ENCODE results near the gene KCNAB1.
"Not testable (repeated sequence)": the region's sequence is repeated elsewhere in the genome, so short reads cannot be mapped to it uniquely, and the experiment has no call there.

Gene KCNAB1

DNA sequence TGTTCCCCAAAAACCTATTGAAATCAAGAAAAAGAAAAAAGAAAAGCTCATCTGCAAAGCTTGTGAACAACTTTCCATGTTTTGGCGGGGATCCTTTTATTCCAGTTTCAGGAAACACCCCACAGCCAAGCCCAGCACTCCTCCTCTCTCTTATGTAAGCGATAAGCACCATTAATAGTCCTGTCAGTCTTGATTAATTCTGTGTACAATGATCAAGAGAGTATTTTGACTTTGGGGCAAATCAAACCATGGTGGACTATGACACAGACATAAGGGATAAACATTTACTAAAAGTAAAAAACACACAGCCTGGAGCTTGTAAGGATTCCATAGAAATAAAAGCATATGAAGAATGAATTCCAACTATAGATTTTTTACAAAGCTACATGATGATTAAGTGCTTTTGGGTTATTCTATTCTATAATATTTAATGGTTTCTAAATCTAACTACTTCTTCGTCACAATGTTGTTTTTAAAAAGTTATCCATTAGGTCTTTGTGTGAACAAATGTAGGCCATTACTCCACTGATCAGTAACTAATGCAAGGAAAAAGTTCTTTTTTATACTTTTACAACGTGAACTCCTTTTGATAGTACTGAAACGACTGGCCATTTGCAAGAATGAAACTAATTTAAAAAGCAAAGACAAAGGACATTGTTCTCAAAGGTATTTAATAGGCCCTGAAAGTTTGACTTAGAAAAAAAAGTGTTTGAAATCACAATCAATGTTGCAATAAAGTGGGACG is 106.5 kb downstream of the KCNAB1 start:
- no peak for DNase-seq

DNA sequence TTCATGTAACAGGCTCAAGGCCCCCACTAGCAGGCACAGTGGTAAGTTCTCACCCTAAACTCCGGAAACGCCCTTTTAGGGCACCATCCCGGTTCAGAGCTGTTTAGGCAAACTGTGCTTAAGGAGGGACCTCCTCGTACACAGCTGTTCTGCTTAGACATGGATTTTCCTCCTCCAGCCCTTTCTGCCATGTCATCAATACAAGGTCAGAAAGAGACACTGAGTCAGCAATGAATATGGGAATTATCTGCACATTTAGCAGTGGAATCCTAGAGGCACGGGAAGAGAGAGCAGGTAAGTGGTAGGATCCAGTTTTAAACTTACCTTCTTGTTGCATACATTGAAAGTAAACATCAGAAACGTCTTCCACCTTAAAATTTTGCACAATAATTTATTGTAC is 107.3 kb downstream of the KCNAB1 start:
- no peak for DNase-seq

DNA sequence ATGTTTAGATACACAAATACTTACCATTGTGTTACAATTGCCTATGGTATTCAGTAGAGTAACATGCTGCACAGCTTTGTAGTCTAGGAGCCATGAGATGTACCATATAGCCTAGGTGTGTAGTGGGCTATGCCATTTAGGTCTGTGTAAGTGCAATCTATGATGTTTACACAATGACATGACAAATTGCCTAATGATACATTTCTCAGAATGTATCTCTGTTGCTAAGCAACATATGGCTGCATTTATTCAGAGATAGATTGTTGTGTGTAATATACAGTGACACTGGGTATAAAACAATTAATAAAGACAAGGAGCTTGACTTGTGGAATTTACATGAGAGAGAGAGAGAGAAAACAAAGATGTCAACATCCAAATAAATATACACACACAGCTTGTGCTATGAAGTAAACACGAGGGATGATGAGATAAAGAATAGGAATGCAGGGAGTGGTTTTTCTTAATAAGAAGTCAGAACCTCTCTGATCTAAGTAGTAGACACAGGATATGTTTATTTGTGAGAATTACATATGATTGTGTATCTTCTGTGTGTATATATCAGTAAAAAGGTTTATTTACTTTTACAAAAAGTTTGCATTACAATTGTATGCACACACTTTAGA is 110.0 kb downstream of the KCNAB1 start:
- DNase-seq: no peak

DNA sequence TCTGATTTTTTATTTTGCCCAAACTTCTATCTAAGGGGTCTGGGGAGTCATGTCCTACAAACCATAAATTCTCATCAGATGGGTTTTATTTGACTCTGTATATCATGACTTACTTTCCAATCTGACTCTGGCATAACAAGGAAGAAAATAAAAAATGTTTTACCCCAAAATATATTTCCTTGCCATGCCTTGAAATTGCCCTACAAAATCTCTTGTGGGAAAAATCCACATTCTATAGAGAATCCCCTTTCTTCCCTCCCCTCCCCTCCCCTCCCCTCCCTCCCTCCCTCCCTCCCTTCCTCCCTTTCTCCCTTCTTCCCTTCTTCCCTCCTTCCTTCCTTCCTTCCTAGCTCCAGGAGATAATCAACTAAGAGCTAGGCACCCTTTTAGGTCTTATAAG is 110.8 kb downstream of the KCNAB1 start:
- DNase-seq: not testable (repeated sequence)

DNA sequence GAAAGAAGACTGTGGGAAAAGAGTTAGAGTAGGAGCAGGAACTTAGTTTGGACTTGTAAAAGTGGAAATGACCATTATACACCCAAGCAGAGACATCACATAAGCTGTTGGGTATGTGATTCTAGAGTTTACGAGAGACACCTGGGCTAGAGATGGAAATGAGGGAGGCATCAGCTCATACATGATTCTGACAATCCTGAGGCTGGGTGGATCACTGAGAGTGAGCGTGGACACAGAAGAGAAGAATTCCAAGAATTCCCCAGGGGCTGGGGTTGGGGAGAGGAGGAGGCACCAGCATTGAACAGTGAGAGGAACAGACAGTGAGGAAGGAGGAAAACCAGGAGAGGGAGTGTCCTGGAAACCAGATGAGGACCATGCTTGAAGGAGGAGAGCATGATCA is 113.5 kb downstream of the KCNAB1 start:
- DNase-seq: peak; percentile 30

DNA sequence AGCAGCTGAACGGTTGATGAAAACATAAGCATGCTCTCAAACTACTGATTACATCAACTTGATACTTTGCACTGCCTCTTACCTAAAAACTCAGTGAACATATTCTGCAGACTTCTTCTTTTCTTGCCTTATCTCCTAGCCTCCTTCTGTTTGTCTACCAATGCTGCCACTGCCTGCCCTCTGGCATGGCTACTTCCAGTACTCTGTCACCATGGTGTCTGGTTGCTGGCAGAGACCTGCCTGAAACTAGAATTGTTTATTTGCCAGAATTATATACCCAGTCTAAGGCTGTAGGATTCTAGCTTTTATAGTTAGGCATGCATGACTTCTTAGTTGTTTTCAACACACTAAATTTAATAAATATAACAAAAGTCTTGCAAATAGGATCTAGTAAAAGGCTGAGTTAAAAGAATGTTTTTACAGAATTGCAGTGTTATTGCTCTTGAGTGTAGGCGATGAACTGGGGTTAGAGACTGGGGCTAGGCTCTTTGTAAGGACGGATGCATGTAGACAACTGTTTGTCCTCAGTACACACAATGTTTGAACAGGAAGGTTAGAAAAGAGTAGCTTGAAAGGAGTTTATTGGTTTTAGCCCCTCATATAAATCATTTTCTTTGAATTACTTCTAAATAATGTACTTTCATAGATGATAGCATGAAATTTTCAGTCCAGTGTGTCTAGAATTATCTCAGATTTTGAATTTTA is 116.3 kb downstream of the KCNAB1 start:
- DNase-seq: no peak

DNA sequence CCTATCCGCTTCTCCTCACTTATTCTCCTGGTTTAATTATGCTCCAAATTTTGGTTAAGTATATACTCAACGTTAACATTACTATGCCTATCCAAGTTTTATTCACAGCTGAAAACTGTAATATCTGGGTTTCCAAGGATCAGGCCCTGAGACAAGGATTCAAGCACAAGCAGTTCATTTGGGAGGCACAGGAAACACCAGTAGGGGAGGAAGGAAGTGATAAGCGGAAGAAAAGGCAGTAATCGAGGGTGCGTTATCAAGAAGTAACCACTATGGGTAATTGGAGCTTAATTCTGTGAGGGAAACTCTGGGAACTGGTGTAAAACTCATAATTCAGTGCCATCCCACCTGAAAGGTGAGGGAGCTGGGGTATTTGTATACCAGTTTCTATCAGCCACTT is 120.3 kb downstream of the KCNAB1 start:
- DNase-seq: no peak

DNA sequence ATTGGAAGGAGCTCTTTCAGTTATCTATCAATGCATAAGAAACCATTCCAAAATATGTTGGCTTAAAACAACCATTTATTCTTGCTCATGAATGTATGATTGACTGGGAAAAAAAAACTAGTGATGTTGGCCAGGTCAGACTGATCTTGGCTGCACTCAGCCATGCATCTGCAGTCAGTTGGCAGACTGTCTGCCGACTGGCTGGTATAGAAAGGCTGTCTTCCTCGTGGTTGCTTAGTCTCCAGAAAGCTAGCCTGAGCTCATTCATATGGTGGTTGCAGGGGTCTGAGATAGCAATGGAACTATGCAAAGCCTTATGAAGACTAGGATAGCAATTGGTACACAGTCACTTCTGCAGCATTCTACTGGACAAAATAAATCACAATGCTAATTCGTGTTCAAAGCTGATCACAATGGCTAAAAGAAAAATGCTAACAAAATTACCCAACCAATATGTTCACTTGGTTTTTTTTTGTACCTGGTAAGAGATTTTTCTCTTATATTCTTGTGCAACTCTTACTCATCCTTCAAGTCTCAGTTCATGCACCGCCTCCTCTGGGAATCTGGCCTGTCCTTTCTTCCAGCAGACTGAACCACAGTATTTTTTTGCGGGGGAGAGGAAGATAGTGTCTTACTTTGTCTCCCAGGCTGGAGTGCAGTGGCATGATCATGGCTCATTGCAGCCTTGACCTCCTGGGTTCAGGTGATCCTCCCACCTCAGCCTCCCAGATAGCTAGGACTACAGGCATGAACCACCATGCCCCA is 126.8 kb downstream of the KCNAB1 start:
- DNase-seq: peak; percentile 12

DNA sequence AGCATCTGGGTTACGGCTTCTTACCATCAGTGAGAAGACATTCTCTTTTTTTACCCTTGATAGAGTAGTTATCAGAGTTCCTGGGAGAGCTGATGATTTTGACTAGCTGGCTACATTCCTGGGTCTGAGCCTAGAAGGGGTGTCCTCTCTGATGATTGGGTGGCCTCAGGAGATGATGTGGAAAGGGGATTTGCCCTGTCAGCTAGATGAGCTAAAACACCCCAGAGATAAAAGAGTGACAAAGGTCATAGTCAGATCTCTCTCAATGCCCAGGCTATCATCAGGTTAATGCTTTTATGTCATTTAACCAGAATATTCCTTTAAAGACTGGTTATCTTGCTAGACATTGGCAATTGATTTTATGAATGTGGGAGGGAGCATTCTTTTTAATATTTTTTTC is 130.2 kb downstream of the KCNAB1 start:
- DNase-seq: no peak

DNA sequence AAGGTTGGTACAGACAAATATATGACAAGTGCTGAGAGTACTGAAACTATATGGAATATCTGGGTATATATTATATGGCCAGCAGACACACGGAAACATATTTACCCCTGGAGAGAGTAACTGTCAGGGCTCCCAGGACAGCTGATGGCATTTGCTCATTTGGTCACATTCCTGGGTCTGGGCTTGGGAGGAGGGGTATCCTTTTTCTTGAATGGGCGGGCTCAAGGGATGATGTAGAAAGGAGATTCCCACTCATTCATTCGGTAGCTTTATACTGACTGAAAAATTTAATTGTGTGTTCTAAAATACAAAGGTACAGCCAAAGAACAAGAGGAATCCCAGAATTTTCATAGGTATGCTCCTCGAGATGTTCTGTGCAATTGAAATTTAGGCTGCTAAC is 131.0 kb downstream of the KCNAB1 start:
- no peak for DNase-seq

DNA sequence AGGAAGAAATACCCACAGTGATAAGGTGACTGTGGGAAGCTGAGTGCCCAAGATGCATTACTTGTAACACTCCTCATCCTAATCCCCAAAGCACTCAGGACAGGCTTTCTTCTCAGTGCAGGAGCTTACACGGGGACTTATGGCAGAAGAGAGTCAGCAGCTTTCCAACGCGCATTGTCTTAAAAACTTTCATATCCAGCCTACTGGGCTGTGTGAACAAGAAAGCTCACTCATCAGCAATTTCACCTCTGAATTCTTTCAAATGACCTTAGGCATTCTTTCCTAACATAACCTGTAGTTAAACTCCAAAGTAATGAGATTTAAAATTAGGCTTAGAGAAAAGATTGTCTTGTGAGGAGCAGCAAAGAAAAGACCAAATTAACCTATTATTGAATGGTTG is 132.3 kb downstream of the KCNAB1 start:
- DNase-seq: no peak

DNA sequence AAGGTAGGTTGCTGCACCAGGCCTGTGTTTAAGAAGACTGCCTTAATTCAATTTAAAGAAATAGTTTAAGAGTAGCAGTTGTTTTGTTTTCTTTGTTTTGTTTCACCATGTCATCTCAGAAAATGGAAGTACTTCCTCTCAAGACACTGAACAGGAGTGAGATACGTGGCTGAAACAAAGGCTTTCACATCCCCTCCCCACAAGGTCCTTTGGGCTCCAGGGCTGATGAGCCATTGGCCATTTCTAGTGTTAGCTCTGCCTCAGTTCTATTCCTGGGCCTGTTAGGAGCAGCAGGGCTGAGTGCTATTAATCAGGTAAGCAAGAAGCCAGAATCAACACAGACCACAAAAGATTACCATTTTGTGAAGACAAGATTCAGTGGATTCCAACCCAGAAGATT is 132.8 kb downstream of the KCNAB1 start:
- DNase-seq: no peak

DNA sequence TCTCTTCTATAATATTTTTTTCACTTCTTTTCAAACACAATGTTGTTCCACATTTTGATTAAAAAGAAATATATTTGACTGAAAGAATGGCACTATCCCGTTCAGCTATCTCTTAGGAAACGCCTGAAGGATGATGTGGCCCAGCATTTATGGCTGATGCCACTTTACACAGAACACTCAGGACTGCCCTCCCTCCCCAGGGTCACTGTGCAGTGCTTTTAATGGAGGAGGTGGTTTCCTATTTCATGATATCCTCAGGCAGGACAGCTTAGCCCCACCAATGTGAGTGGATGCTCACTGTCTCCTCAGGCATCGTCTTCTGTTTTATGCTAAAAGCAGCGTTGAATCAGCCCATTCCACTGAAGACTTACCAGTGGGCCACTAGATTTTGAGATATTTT is 135.9 kb downstream of the KCNAB1 start:
- no peak for DNase-seq

DNA sequence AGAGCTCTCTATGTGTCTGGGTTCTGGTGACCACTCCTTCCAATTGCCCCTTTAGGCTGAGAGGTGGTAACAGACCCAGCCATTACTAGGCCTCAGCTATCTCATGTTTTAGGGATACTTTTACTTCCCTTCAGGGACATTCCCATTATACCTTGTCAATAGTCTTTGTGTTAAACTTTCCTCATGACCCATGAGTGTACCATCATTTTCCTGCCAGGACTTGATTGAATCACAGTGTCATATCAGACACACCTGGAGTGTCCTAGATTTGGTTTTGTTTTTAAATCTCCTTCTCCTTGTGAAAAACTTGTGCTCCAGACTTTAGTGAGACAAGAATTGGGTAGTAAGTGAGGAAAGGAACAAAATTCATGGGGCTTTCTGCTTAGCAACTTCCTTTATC is 136.6 kb downstream of the KCNAB1 start:
- DNase-seq: no peak

DNA sequence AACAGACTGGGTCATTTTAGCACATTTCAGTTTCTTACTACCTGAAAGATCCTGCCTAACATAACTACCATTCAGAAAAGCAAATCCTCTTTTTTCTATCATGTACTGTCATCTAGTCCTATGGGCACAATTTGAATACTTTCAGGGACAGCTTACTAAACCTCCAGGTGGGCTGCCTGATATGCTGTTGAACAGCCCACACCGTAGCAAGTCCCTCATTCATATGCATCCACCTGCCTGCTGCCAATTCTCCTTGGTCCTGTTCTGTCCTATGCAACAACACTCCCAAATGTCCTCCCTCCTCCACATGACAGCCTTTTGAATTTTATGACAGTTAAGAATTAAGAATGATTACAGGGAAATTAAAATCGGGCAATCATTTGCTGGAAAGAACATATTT is 137.9 kb downstream of the KCNAB1 start:
- DNase-seq: no peak

DNA sequence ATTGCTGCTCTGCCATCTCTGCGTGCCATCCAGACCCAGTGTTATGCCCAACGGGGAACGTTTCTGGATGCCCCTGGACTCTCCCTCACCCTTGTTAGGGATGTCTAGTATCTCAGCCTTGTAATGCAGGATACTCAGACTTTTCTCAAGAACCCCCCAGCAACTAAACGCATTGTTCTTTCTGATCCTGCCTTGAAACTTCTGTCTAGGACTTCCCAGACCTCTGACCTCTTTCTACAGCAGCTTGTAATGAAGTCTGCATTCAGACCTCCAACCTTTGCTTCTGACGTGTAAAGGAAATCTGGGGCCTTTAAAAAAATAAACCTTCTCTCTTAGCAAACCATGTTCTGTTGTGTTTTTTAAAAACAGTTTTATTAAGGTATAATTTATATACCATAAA is 139.5 kb downstream of the KCNAB1 start:
- no peak for DNase-seq

DNA sequence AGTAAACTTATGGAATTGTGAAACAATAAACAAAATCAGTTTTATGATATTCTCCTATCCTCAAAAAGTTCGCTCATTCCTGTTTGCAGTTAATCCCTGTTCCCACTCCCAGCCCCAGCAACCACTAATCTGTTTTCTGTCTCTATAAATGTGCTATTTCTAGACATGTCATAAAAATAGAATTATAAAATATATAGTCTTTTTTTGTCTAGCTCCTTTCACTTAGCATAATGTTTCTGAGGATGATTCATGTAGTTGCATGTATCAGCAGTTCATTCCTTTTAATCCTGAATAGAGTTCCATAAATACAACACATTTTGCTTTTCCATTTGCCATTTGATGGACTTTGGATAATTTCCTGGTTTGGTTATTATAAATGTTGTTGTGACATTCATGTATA is 140.0 kb downstream of the KCNAB1 start:
- DNase-seq: no peak

DNA sequence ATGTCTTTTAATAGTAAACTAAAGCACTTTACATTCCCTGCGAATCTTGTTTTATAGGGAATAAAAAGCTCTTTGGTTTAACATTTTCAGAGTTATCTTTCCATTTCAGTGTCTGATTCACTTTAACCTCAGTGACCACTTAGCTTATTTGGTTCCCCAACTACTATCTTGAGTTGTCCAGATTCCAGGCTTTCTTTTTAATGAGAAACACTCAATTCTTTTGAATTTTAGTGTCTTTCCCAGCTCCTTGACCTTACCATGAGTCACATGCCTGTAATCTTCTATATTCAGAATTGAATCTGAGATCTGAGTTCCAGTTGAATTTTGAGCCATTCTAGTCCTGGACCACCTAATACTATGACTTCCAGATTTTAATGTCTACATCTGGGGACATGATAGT is 144.4 kb downstream of the KCNAB1 start:
- DNase-seq: no peak

DNA sequence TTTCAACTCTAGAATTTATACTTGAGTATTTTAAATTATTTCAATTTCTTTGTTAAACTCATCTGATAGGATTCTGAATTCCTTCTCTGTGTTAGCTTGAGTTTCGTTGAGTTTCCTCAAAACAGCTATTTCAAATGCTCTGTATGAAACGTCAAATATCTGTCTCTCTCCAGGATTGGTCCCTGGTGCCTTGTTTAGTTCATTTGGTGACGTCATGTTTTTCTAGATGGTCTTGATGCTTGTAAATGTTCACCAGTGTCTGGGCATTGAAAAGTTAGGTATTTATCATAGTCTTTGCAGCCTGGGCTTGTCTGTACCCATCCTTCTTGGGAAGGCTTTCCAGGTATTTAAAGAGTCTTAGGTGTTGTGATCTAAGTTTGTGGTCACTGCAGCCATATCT is 151.1 kb downstream of the KCNAB1 start:
- DNase-seq: no peak

DNA sequence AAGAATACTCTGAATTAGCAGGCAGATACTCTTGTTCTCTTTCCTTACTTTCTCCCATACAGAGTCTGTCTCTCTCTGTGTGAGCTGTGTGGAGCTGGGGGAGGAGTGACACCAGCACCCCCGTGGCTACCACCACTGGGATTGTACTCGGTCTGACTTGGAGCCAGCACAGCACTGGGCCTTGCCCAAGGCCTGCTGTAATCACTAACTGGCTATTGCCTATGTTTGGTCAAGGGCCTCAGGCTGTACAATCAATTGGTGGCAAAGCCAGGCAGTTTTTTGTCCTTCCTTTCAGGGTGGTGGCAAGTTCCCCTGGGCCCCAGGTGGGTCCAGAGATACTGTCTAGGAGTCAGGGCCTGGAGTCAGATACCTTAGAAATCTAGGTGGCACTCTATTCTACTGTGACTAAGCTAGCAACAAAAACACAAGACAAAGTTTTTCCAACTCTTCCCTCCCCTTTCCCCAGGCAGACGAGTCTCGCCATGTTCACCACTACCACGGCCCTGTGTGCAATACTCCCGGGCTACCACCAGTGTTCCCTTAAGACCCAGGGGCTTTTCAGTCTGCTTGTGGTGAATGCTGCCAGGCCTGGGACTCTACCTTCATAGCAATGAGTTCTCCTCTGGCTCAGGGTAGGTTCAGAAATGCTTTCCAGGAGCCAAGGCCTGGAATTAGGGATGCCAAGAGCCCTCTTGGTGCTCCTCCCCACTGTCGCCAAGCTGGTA is 151.8 kb downstream of the KCNAB1 start:
- DNase-seq: no peak

DNA sequence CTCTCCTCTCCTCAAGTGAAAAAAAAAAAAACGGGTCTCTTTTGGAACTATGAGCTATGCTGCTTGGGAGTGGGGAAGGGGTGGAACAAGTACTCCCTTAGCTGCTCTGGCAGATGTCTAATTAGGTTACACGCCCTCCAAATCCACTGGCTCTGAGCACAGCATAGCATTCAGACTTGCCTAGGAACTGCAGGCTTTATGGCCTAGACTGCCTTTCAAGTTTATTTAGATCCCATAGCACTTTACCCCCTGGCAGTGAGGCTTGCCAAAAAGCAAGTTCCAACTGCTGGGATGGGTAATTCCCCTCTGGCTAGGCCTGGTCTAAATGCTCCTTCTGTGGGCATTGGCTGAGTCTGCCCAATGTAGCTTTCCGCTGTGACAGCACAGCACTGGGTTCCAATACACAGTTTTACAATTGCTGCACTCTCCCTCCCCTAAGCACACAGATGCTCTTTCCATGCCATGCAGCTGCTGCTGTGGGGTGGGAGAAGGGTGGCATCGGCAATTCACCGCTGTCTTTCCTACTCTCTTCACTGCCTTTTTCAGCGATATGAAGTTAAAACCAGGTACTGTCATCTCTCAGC is 152.8 kb downstream of the KCNAB1 start:
- no peak for DNase-seq

DNA sequence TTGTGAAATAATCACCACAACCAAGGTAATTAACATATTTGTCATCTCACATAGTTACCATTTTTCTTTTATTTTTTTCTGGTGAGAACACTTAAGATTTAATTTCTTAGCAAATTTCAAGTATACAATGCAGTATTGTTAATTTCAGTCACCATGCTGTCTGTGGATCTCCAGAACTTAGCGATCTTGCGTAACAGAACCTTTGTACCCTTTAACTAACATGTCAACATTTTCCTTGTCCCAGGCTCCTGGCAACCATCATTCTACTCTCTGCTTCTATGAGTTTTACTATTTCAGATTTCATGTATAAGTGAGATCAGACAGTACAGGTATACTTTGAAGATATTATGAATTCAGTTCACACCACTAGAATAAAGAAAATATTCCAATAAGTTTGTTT is 154.4 kb downstream of the KCNAB1 start:
- no peak for DNase-seq

DNA sequence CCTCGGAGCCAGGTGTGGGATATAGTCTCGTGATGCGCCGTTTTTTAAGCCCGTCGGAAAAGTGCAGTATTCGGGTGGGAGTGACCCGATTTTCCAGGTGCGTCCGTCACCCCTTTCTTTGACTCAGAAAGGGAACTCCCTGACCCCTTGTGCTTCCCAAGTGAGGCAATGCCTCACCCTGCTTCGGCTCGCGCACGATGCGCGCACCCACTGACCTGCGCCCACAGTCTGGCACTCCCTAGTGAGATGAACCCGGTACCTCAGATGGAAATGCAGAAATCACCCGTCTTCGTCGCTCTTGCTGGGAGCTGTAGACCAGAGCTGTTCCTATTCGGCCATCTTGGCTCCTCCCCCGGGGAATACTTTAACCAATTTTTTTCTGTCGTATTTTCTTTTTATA is 164.3 kb downstream of the KCNAB1 start:
- DNase-seq: not testable (repeated sequence)
